DOHH2 (cell line): ENCODE measurements around the gene CUBN.

Experiments
- H3F3A ChIP-seq: fragments of 200-600 bp; sonication (generic), shearing (Covaris generic); 2 replicates; pipeline ENCODE4 v1.6.0; 2016; ENCODE audit warnings: antibody characterized with exemption, mild to moderate bottlenecking; ENCODE audit not compliant: control insufficient read depth, insufficient read depth
- H3K27ac ChIP-seq: fragments of 200-600 bp; sonication (generic); 2 replicates; pipeline ENCODE4 v1.5.1; 2014; ENCODE audit warnings: low read depth, mild to moderate bottlenecking, low read length, moderate library complexity
- H3K27me3 ChIP-seq: fragments of 200-600 bp; sonication (generic); 2 replicates; pipeline ENCODE4 v1.6.1; 2014; ENCODE audit warnings: mild to moderate bottlenecking, low read length, mixed read lengths; ENCODE audit not compliant: control insufficient read depth
- H3K36me3 ChIP-seq: fragments of 200-600 bp; sonication (generic); 2 replicates; pipeline ENCODE4 v1.6.1; 2014; ENCODE audit warnings: mild to moderate bottlenecking, low read length, moderate library complexity, mixed read lengths; ENCODE audit not compliant: control insufficient read depth
- H3K4me1 ChIP-seq: fragments of 200-600 bp; sonication (generic); 2 replicates; pipeline ENCODE4 v1.6.1; 2014; ENCODE audit warnings: mild to moderate bottlenecking, low read length, mixed read lengths; ENCODE audit not compliant: control insufficient read depth
- H3K4me2 ChIP-seq: fragments of 200-600 bp; sonication (generic); 2 replicates; pipeline ENCODE4 v1.6.0; 2014; ENCODE audit warnings: mild to moderate bottlenecking, low read length, moderate library complexity
- H3K4me3 ChIP-seq: fragments of 200-600 bp; sonication (generic); 2 replicates; pipeline ENCODE4 v1.5.1; 2014; ENCODE audit warnings: mild to moderate bottlenecking, low read length, mixed read lengths
- H3K79me2 ChIP-seq: fragments of 200-600 bp; sonication (generic); 2 replicates; pipeline ENCODE4 v1.6.1; 2014; ENCODE audit warnings: mild to moderate bottlenecking, low read length, mixed read lengths; ENCODE audit not compliant: control insufficient read depth
- H3K9me2 ChIP-seq: fragments of 200-600 bp; sonication (generic); replicated peaks from 2 replicates; pipeline ENCODE4 v1.6.1; 2014; ENCODE audit warnings: mild to moderate bottlenecking, low read length, mixed read lengths; ENCODE audit not compliant: control insufficient read depth
- H3K9me3 ChIP-seq: fragments of 200-600 bp; sonication (generic); 2 replicates; pipeline ENCODE4 v1.6.1; 2014; ENCODE audit warnings: antibody characterized with exemption, low read length, mixed read lengths; ENCODE audit not compliant: control insufficient read depth, insufficient read depth
- H4K20me1 ChIP-seq: fragments of 200-600 bp; sonication (generic); 2 replicates; pipeline ENCODE4 v1.6.0; 2014; ENCODE audit warnings: low read depth, mild to moderate bottlenecking, antibody characterized with exemption, low read length, moderate library complexity; ENCODE audit not compliant: control insufficient read depth, insufficient read depth
- CTCF ChIP-seq: fragments of 200-600 bp; sonication (generic); IDR thresholded peaks from one replicate; pipeline ENCODE4 v1.5.1; 2014; ENCODE audit warnings: antibody characterized with exemption, mild to moderate bottlenecking, low read depth, low read length; ENCODE audit not compliant: poor library complexity, severe bottlenecking
- EZH2phosphoT487 ChIP-seq: fragments of 200-600 bp; sonication (generic); IDR thresholded peaks from 2 replicates; pipeline ENCODE4 v1.6.1; 2017; ENCODE audit warnings: borderline replicate concordance, mild to moderate bottlenecking, antibody characterized with exemption, low read length, moderate library complexity, mixed read lengths

The CUBN gene

DNA sequence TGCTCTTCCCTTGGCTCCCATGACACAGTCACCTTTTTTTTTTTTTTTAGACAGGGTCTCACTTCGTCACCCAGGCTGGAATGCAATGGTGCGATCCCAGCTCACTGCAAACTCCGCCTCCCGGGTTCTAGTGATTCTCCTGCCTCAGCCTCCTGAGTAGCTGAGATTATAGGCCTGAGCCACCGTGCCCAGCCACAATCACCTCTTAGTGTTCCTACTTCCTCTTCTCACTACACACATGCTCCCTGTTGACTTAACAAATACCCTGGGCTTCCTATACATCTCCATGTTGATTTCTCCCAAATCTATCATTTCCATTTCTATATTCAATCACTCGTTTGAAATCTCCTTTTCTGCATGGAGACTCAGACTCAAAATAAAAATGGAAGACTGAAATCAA is 91.7 kb downstream of the CUBN start:
- Histone ChIP-seq H3K9me3 (no peaks in the 10 kb centered on the region), H3K79me2 (no peaks in the 10 kb centered on the region), H3K36me3 (no peaks in the 10 kb centered on the region), H4K20me1 (no peaks in the 10 kb centered on the region), H3K4me1 (no peaks in the 10 kb centered on the region), H3K9me2 (no peaks in the 10 kb centered on the region), H3K27me3 (no peaks in the 10 kb centered on the region), H3F3A (no peaks in the 10 kb centered on the region), H3K4me2 (no peak overlapping the region), H3K4me3 (no peak overlapping the region), H3K27ac (no peak overlapping the region)
- TF ChIP-seq CTCF: no peak
- TF ChIP-seq EZH2phosphoT487: no peak

DNA sequence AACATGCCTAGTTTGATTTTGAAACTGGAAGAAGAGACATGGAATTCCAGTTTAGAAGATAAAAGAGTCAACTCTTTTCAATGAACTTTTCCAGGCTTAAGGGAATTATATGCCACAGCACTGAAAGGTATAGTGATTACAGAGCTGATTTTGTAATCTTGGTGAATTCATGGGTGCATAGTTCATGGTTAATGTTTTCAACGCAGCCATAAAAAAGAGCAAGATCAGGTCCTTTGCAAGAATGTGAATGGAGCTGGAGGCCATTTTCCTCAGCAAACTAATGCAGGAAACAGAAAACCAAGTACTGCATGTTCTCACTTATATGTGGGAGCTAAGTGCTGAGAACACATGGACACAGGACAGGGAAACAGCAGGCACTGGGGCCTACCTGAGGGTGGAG is 94.2 kb downstream of the CUBN start:
- no peak overlapping the region for H3K27ac ChIP-seq
- H3K4me2 ChIP-seq: no peak overlapping the region
- H4K20me1 ChIP-seq: no peaks in the 10 kb centered on the region
- no peaks in the 10 kb centered on the region for H3K9me3 ChIP-seq
- no peaks in the 10 kb centered on the region for H3K27me3 ChIP-seq
- H3K79me2 ChIP-seq: no peaks in the 10 kb centered on the region
- H3F3A ChIP-seq: no peaks in the 10 kb centered on the region
- no peak overlapping the region for H3K4me3 ChIP-seq
- H3K9me2 ChIP-seq: no peaks in the 10 kb centered on the region
- TF ChIP-seq EZH2phosphoT487 (no peak), CTCF (no peak)
- H3K36me3 ChIP-seq: no peaks in the 10 kb centered on the region
- no peaks in the 10 kb centered on the region for H3K4me1 ChIP-seq

DNA sequence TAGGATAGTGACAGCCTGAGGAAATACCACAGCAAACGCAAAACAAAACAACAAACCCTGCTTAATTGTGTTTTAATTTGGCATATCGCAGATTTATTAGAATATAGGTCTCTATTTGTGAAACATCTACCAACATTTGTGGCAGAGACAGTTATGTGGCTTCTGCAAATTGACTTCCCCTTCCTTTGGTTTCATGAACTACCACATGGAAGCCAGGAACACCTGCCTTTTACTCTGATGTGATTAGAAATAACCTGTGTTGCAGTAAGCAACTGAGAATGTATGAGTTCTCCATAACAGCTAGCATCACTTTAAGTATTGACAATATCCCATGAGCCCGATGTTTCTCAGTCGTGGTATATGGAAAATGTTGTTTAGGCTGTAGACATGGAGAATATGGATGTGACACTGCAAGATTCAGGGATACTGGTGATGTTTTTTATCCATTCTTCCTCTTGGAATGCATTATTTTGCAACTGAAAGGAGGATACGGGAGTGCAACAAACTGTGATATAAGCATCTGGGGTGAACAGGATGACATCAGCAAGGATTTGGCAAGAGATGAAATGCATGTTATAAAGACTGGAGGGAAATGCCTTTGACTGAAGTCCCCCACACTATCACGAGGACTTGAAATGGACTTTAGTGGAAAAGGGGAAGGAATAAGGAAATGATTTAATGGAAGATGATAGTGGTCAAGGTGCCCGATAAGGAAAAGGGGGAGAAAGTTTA is 95.9 kb downstream of the CUBN start:
- no peaks in the 10 kb centered on the region for H3K4me1 ChIP-seq
- H3K27me3 ChIP-seq: no peaks in the 10 kb centered on the region
- H4K20me1 ChIP-seq: no peaks in the 10 kb centered on the region
- H3K4me3 ChIP-seq: no peak overlapping the region
- no peak overlapping the region for H3K27ac ChIP-seq
- H3K4me2 ChIP-seq: no peak overlapping the region
- H3F3A ChIP-seq: no peaks in the 10 kb centered on the region
- no peaks in the 10 kb centered on the region for H3K9me3 ChIP-seq
- no peaks in the 10 kb centered on the region for H3K9me2 ChIP-seq
- H3K79me2 ChIP-seq: no peaks in the 10 kb centered on the region
- TF ChIP-seq EZH2phosphoT487 (no peak), CTCF (no peak)
- H3K36me3 ChIP-seq: no peaks in the 10 kb centered on the region
